ENCODE measurements around the gene FLOT2.

GRCh38 chr17:28900986-28901726 is 3.6 kb upstream of the FLOT2 start:
- no peak for TF ChIP-seq CTCF (IDR thresholded peaks at IDR 0.05)
- TF ChIP-seq, protein P1, sequence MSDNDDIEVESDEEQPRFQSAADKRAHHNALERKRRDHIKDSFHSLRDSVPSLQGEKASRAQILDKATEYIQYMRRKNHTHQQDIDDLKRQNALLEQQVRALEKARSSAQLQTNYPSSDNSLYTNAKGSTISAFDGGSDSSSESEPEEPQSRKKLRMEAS (IDR thresholded peaks at IDR 0.05; ENCODE audit: low read depth): no peak
- no peak for TF ChIP-seq RFX5 (IDR thresholded peaks at IDR 0.05; ENCODE audit: low read length)
- TF ChIP-seq SMC3 (IDR thresholded peaks at IDR 0.05; ENCODE audit: low read depth, low read length): no peak
- no peak for TF ChIP-seq SIN3A (IDR thresholded peaks at IDR 0.05; ENCODE audit: borderline replicate concordance, low read depth, low read length)
- TF ChIP-seq POLR2AphosphoS5 (IDR thresholded peaks at IDR 0.05; ENCODE audit: low read depth, low read length): no peak
- no peak for TF ChIP-seq NFIC (IDR thresholded peaks at IDR 0.05; ENCODE audit: borderline replicate concordance)
